GM12878 (cell line): ENCODE data around the gene SATB2.

Source experiments
- ATF2 ChIP-seq: IDR thresholded peaks from 2 replicates; pipeline ENCODE4 v1.6.1; 2012; ENCODE audit warnings: low read length, inconsistent platforms
- DPF2 ChIP-seq: fragments of 450-650 bp; IDR thresholded peaks from 2 replicates; pipeline ENCODE4 v1.6.1; 2017; ENCODE audit warnings: mild to moderate bottlenecking
- EP300 ChIP-seq, 2 experiments: fragments of 150-350 bp in 1 of 2; IDR thresholded peaks; 2 replicates each; pipeline ENCODE4 v1.6.1; 2011 to 2012; ENCODE audit warnings: low read depth in 2 of 2, low read length in 2 of 2, borderline replicate concordance in 1 of 2, improper control_type of control experiment in 1 of 2, inconsistent platforms in 1 of 2; ENCODE audit not compliant: control insufficient read depth in 1 of 2
- JUND ChIP-seq: IDR thresholded peaks from 2 replicates; pipeline ENCODE4 v1.6.1; 2012; ENCODE audit warnings: low read depth, mild to moderate bottlenecking, low read length, improper control_type of control experiment, moderate library complexity
- MTA2 ChIP-seq: fragments of 450-650 bp; IDR thresholded peaks from 2 replicates; pipeline ENCODE4 v1.6.1; 2016; ENCODE audit warnings: low read depth, mild to moderate bottlenecking, moderate library complexity
- POLR2AphosphoS5 ChIP-seq: IDR thresholded peaks from 2 replicates; pipeline ENCODE4 v1.6.1; 2011; ENCODE audit warnings: mild to moderate bottlenecking, low read length, inconsistent platforms
- RCOR1 ChIP-seq: conservative IDR thresholded peaks from 2 replicates; pipeline ENCODE4 v1.6.1; 2012; ENCODE audit warnings: low read depth, low read length, improper control_type of control experiment
- TCF12 ChIP-seq: IDR thresholded peaks from 2 replicates; pipeline ENCODE4 v1.6.1; 2011; ENCODE audit warnings: low read depth, mild to moderate bottlenecking, low read length
- USF1 ChIP-seq: IDR thresholded peaks from 2 replicates; pipeline ENCODE4 v1.6.1; 2011; ENCODE audit warnings: borderline replicate concordance, low read depth, mild to moderate bottlenecking, moderate library complexity, mixed read lengths, low read length; ENCODE audit not compliant: insufficient read depth; ENCODE audit errors: extremely low read length
- ZNF274 ChIP-seq: IDR thresholded peaks from one replicate; pipeline ENCODE4 v1.8.0; 2011; ENCODE audit not compliant: insufficient read length, insufficient read depth
- TF ChIP-seq, protein P1 (sequence below), 3 experiments: IDR thresholded peaks in 2 of 3; conservative IDR thresholded peaks in 1 of 3; 2 replicates each; pipeline ENCODE4 v1.5.1; 2011; ENCODE audit warnings: low read depth in 3 of 3, low read length in 3 of 3, mild to moderate bottlenecking in 3 of 3, control low read depth in 2 of 3, moderate library complexity in 2 of 3, inconsistent platforms in 1 of 3, mixed read lengths in 1 of 3; ENCODE audit not compliant: control insufficient read depth in 2 of 3, insufficient read depth in 1 of 3; ENCODE audit errors: extremely low read depth in 1 of 3
- TF ChIP-seq, protein P2 (sequence below): fragments of 450-650 bp; IDR thresholded peaks from 2 replicates; pipeline ENCODE4 v1.6.1; 2017; ENCODE audit warnings: mild to moderate bottlenecking
- TF ChIP-seq, protein P3 (sequence below): IDR thresholded peaks from 2 replicates; pipeline ENCODE4 v1.6.1; 2011; ENCODE audit warnings: low read depth, low read length, improper control_type of control experiment, borderline replicate concordance

DNA sequence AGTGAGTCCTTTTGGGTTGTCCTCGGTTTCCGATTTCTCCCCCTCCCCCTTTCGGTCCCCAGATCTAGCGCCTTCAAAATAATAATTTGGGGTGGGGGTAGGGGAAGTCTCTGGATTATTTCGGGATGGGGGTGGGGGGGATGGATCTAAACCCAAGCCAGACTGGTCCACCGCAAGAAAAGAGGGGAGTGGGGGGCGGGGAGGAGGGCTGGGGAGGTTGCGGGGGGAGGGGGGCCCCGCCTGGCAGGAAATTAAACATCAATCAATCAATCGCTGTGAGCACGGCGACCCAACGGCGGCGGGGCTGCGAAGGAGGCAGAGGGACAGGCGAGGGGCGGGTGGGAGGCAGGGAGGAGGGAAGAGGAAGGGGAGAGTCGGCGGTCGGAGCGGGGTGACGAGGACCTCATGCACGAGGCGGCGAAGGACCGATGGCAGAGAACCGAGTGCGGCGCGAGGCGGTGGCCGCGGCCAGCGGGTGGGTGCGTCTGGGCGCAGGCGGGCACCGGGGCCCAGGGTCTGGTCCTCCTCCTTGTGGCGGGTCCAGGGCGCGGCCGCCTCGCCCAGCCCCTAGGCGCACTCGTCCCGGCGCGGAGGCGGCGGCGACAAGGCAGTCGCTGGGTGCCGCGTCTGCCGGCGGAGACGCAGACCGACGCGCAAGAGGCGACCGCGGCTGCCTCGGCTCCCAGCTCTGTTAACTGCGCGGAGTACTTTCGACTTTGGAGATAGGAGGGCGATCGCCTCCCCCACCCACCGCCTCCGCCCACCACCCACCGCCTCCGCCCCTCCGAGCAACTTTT lies 468 bp upstream of the SATB2 start:
- TF ChIP-seq TCF12 = no peak
- TF ChIP-seq, protein P1, sequence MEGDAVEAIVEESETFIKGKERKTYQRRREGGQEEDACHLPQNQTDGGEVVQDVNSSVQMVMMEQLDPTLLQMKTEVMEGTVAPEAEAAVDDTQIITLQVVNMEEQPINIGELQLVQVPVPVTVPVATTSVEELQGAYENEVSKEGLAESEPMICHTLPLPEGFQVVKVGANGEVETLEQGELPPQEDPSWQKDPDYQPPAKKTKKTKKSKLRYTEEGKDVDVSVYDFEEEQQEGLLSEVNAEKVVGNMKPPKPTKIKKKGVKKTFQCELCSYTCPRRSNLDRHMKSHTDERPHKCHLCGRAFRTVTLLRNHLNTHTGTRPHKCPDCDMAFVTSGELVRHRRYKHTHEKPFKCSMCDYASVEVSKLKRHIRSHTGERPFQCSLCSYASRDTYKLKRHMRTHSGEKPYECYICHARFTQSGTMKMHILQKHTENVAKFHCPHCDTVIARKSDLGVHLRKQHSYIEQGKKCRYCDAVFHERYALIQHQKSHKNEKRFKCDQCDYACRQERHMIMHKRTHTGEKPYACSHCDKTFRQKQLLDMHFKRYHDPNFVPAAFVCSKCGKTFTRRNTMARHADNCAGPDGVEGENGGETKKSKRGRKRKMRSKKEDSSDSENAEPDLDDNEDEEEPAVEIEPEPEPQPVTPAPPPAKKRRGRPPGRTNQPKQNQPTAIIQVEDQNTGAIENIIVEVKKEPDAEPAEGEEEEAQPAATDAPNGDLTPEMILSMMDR (IDR thresholded peaks at IDR 0.05 in 2 of 3, conservative IDR thresholded peaks at IDR 0.05 in 1 of 3; ENCODE audit: control insufficient read depth in 2 of 3, extremely low read depth in 1 of 3, insufficient read depth in 1 of 3, low read depth in 3 of 3, low read length in 3 of 3) = no peak
- TF ChIP-seq JUND = no peak
- TF ChIP-seq RCOR1 = no peak
- TF ChIP-seq EP300 (IDR thresholded peaks at IDR 0.05; ENCODE audit: borderline replicate concordance in 1 of 2, control insufficient read depth in 1 of 2, low read depth in 2 of 2, low read length in 2 of 2) = no peak
- no peak for TF ChIP-seq USF1
- no peak for TF ChIP-seq ZNF274
- no peak for TF ChIP-seq ATF2
- no peak for TF ChIP-seq POLR2AphosphoS5
- TF ChIP-seq, protein P2, sequence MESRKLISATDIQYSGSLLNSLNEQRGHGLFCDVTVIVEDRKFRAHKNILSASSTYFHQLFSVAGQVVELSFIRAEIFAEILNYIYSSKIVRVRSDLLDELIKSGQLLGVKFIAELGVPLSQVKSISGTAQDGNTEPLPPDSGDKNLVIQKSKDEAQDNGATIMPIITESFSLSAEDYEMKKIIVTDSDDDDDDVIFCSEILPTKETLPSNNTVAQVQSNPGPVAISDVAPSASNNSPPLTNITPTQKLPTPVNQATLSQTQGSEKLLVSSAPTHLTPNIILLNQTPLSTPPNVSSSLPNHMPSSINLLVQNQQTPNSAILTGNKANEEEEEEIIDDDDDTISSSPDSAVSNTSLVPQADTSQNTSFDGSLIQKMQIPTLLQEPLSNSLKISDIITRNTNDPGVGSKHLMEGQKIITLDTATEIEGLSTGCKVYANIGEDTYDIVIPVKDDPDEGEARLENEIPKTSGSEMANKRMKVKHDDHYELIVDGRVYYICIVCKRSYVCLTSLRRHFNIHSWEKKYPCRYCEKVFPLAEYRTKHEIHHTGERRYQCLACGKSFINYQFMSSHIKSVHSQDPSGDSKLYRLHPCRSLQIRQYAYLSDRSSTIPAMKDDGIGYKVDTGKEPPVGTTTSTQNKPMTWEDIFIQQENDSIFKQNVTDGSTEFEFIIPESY = no peak
- TF ChIP-seq, protein P3, sequence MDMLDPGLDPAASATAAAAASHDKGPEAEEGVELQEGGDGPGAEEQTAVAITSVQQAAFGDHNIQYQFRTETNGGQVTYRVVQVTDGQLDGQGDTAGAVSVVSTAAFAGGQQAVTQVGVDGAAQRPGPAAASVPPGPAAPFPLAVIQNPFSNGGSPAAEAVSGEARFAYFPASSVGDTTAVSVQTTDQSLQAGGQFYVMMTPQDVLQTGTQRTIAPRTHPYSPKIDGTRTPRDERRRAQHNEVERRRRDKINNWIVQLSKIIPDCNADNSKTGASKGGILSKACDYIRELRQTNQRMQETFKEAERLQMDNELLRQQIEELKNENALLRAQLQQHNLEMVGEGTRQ = no peak
- TF ChIP-seq MTA2 = no peak
- no peak for TF ChIP-seq DPF2
